ENCODE results near the gene C20orf204.

C20orf204 gene

GRCh38 chr20:64067733-64068307 is 31.8 kb downstream of the C20orf204 start:
- DNase-seq (ENCODE audit: extremely low spot score, insufficient read length, low read depth) (no peak), FAIRE-seq (no peak)

DNA sequence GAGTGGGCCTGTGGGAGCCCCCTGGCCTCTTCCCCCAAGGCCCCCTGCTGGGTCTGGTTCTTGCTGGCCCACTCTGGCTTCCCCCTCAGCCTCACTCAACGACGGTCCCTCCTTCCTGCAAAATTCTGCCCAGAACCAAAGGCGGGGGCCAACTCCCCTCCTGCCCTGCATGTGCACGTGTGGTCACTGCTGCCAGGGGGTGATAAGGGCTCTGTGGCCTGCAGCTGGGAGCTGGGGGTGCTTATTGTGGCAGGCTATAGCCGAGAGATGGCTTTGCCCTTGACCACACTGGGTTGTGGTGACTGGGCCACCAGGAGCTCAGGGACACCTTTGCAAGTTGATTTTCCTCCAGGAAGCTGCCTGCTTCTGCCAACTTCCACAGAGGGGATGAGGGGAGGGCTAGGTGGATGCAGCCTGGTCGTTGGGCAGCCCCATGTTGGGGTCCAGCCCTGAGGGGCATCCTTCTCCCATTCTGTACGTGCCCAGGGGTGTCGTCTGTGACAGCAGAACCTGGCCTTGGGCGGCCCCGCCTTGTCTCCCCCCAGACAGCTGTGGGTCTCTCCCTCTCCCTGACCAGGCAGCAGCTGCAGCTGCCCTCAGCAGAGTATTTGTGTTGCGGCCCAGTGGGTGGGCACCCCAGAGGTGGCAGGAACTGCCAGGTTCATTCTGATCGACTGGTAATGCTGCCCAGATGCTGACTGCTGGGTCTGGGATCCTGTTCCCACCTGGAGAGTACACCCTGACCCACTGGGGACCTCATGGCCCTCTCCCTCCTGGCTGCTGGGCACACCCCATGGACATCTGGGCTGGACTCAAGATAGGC is 32.6 kb downstream of the C20orf204 start:
- DNase-seq (ENCODE audit: extremely low spot score, insufficient read length, low read depth): no peak

DNA sequence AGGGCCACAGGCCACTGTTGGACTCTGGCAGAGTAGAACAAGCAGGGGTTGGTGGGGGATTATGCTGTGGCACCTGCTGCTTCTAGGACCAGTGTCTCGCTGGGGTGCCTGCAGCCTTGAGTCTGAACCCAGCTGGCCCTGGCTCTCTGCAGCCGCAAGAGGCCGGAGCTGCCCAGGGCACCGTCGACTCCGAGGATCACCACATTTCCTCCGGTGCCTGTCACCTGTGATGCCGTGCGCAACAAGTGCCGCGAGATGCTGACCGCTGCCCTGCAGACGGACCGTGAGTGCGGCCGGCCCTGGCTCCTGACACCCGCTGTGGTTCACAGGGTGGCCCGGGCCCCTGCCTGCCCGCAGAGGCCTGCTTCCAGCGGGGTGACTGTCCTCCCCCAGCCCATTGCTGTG is 33.2 kb downstream of the C20orf204 start:
- FAIRE-seq (no peak), DNase-seq (ENCODE audit: extremely low spot score, insufficient read length, low read depth) (no peak)

More for the DNA sequence above, 32.6 kb downstream of the C20orf204 start:
- FAIRE-seq: no peak

GRCh38 chr20:64069614-64070243 is 33.7 kb downstream of the C20orf204 start:
- FAIRE-seq: no peak
- no peak for DNase-seq (ENCODE audit: extremely low spot score, insufficient read length, low read depth)

- FAIRE-seq (no peak), DNase-seq (ENCODE audit: extremely low spot score, insufficient read length, low read depth) (no peak)
These were observed 34.4 kb downstream of the C20orf204 start for GRCh38 chr20:64070244-64070993.

GRCh38 chr20:64071341-64072332 is 35.7 kb downstream of the C20orf204 start:
- no peak for FAIRE-seq
- no peak for DNase-seq (ENCODE audit: extremely low spot score, insufficient read length, low read depth)

- FAIRE-seq: no peak
- DNase-seq (ENCODE audit: extremely low spot score, insufficient read length, low read depth): no peak
These were observed 36.6 kb downstream of the C20orf204 start for GRCh38 chr20:64072498-64073063.

GRCh38 chr20:64073476-64074183 is 37.6 kb downstream of the C20orf204 start:
- DNase-seq (ENCODE audit: extremely low spot score, insufficient read length, low read depth) (no peak), FAIRE-seq (no peak)

- no peak for DNase-seq (ENCODE audit: extremely low spot score, insufficient read length, low read depth)
- no peak for FAIRE-seq
These were observed 38.3 kb downstream of the C20orf204 start for GRCh38 chr20:64074184-64074789.

DNA sequence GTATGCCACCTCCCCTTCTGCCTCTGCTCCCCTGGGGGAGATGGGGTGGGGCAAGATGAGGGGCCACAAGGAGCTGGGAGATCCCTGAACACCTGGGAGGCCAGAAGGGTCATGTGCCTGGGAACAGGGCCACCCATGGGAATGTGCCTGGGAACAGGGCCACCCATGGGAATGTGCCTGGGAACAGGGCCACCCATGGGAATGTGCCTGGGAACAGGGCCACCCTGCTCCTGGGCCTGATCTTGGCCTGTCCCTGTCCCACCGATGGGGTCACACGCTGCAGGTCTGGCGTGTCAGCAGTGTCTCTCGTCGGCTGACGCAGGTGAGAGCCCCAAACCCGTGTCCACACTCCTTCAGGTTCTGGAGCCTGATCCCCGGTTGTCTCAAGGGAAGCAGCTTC is 39.0 kb downstream of the C20orf204 start:
- no peak for FAIRE-seq
- no peak for DNase-seq (ENCODE audit: extremely low spot score, insufficient read length, low read depth)

DNA sequence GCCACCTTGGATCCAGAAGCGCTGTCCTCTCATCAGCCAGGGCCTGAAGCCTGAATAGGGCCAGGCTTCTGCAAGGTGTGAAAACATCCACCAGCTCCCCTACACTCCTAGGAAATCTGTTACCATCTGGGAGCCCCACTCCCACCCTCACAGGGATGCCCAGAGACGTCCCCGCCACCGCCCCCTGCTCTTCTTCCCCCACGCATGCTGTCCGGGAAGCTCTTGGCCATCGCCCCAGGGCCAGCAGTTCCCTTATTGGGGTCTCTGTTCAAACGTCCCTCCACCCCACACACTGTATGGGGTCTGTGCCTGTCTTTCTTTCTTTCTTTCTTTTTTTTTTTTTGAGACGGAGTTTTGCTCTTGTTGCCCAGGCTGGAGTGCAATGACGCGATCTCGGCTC is 39.6 kb downstream of the C20orf204 start:
- DNase-seq (ENCODE audit: extremely low spot score, insufficient read length, low read depth): no peak
- FAIRE-seq: no peak

DNA sequence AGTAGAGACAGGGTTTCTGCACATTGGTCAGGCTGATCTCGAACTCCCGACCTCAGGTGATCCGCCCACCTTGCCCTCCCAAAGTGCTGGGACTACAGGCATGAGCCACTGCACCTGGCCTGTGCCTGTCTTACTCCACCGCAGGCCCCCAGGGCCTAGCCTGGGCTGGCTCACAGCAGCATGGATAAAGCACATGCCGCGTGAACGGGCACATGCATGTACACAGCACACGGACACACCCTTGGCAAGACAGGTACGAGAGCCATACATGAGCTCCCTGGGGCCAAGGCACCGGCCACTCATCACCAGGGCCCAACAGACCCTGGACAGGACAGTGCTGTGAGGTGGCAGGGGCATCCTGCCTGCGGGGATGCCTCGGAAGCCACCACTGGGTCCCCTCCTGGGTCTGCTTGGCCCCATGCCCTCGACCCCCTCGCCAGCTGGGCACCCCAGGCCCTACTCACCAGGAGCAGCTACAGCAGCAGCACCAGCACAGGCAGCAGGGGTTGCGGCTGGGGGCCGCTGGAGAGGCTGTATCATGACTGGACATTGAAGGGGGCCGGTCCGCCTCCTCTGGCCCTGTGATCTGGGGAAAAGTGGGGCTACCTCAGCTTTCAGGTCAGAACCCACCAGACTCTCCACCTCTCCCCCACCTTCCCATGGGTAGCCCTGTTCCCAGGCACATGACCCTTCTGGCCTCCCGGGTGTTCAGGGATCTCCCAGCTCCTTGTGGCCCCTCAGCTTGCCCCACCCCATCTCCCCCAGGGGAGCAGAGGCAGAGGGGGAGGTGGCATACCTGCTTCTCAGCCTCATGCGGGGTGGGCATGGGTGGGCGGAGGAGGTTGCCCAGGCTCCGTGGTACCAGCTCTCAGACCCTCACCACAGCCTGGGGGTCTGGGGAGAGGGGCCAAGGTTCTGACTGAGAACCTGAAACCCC is 40.3 kb downstream of the C20orf204 start:
- FAIRE-seq (no peak), DNase-seq (ENCODE audit: extremely low spot score, insufficient read length, low read depth) (no peak)

DNA sequence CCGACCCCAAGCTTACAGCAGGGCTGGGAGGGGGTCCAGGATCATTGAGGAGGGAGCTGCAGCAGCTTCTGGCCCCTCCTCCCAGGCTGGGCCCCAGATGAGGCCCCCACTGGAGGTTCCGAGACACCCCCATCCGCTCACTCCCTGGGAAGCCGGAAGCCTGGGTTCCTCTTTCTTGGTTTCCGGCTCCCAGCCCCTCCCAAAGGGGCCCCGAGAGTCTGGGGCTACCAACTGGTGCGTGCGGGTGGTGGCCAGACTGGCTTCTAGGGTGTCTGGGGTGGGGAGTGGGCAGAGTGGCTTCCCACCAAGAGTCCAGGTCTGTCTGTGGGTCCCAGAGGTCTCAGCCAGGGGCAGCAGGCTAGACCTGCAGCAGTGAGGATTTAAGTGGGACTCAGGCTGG is 41.1 kb downstream of the C20orf204 start:
- DNase-seq (ENCODE audit: extremely low spot score, insufficient read length, low read depth) (no peak), FAIRE-seq (peak; percentile 80)

DNA sequence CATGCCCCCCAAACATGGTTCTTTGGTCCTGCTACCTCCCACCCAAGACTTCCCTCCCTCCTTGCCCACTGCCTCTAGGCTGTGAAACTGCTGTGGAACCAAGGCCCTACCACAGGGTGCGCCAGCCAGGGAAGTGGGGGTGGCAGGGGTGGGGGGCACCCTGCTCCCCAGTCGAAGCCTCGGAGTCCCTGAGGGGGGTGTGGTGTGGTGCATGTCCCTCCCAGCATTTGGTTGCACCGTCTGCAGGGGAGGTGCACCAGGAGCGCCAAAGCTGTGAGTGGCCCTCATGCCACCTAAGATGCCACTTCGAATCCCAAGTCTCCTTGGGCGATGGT is 41.5 kb downstream of the C20orf204 start:
- DNase-seq (ENCODE audit: extremely low spot score, insufficient read length, low read depth) (no peak), FAIRE-seq (peak; percentile 44)

DNA sequence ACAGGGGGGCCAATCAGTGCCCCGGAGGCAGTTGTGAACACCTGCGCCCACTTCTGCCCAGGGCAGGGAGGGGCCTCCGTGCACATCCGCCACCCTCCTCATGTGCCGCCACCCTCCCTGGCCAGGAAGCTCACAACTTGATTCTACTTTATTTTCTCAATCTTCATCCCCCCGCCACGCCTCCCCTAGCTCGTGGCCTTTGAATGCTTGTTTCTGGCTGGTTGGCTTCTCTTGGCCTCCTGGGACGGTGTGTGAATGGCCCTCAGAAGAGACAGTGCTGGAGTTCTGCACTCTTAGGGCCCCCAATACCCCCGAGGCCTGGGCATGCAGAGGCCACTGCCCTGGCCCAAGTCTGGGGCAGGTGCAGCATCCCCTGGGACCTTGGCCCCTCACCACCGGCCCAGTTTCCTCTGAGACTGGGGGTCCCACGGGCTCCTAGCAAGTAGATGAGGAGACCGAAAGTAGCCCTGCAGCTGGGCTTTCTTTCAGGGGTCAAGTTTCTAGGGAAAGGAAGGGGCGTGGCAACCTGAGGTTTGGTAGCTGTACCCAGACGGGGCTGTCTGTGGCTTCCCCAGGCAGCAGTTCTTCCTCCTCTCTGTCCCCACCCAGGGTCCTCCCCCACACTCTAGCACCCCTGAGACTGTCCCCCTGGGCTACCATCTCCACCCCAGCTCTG is 42.0 kb downstream of the C20orf204 start:
- FAIRE-seq (peak; percentile 93), DNase-seq (ENCODE audit: extremely low spot score, insufficient read length, low read depth) (no peak)

DNA sequence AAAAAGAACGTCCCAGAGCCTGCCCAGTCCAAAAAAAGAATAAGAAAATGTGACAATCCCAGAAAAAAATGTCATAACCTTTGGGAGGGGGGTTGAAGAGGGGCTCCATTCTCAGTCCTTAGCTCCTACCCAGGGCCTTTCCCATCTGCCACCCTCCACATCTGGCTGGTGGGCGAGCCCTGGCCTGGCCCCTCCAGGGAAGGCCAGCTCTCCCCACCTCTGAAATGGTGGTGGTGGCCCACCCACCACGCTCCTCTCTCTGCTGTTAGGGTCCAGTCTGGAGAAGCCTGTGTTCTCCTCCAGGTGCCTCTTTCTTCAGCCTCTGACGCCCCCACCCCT is 42.9 kb downstream of the C20orf204 start:
- DNase-seq (ENCODE audit: extremely low spot score, insufficient read length, low read depth) (no peak), FAIRE-seq (no peak)

Data from GM18507 (cell line).